ACC112 (cell line): ENCODE measurements around the gene SMCO4.
"Not testable (repeated sequence)": the region's sequence is repeated elsewhere in the genome, so short reads cannot be mapped to it uniquely, and the experiment has no call there.

Experiments used
- H2AFZ ChIP-seq: fragments of 200-600 bp; sonication (generic); one replicate; pipeline ENCODE4 v1.6.0; 2017; ENCODE audit warnings: antibody characterized with exemption, low read length; ENCODE audit not compliant: unreplicated experiment
- H3K27ac ChIP-seq: fragments of 200-600 bp; sonication (generic); 2 replicates; pipeline ENCODE4 v1.5.1; 2014; ENCODE audit warnings: low read depth, mild to moderate bottlenecking, antibody characterized with exemption, low read length, moderate library complexity
- H3K27me3 ChIP-seq: fragments of 200-600 bp; sonication (generic); 2 replicates; pipeline ENCODE4 v1.6.1; 2014; ENCODE audit warnings: mild to moderate bottlenecking, antibody characterized with exemption, low read length, moderate library complexity, mixed read lengths; ENCODE audit not compliant: insufficient read depth
- H3K36me3 ChIP-seq: fragments of 200-600 bp; sonication (generic); 2 replicates; pipeline ENCODE4 v1.6.1; 2016; ENCODE audit warnings: mild to moderate bottlenecking, antibody characterized with exemption, low read length, moderate library complexity, mixed read lengths; ENCODE audit not compliant: insufficient read depth
- H3K4me1 ChIP-seq: fragments of 200-600 bp; sonication (generic); one replicate; pipeline ENCODE4 v1.6.1; 2016; ENCODE audit warnings: low read length, mixed read lengths; ENCODE audit not compliant: insufficient read depth, unreplicated experiment, control insufficient read depth
- H3K4me3 ChIP-seq: fragments of 200-600 bp; sonication (generic); 2 replicates; pipeline ENCODE4 v1.5.1; 2014; ENCODE audit warnings: mild to moderate bottlenecking, low read depth, low read length
- H3K79me2 ChIP-seq: fragments of 200-600 bp; sonication (generic); one replicate; pipeline ENCODE4 v1.6.0; 2016; ENCODE audit warnings: low read length; ENCODE audit not compliant: control insufficient read depth, unreplicated experiment, insufficient read depth

The SMCO4 gene

DNA sequence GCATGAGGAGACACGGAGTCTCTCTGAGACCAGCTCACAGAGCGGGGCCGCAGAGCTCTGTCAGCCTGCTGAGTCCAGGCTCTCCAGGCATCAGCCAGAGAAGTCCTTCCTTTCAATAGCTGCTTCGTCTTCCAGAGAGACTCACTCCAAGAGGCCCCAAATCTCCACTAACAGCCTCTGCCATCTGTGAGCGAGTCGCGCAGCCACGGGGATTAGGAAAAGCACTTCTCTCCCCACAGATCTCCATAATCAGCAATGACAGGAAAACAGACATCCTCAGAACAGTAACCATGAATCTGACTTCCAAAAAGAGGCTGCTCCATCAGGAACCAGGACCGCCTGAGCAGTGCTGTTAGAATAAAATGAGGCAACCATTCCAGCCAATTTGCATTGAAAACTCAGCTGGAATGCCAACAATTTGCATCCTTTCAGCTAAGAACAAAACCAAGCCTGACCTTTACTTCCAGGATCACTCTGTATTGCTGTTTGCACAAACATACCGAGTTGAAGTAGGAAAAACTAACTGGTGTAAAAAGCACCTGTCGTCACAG lies 65.4 kb downstream of the SMCO4 start:
- H3K27me3 ChIP-seq = no peaks in the 10 kb centered on the region
- H3K79me2 ChIP-seq = no peaks in the 10 kb centered on the region
- H3K36me3 ChIP-seq = no peaks in the 10 kb centered on the region
- H3K27ac ChIP-seq = no peak overlapping the region
- no peak overlapping the region for H2AFZ ChIP-seq
- H3K4me1 ChIP-seq = no peaks in the 10 kb centered on the region
- no peak overlapping the region for H3K4me3 ChIP-seq

- Histone ChIP-seq H3K4me1 (no peaks in the 10 kb centered on the region), H3K36me3 (no peaks in the 10 kb centered on the region), H3K79me2 (no peaks in the 10 kb centered on the region), H3K4me3 (no peak overlapping the region), H3K27me3 (no peaks in the 10 kb centered on the region), H3K27ac (no peak overlapping the region), H2AFZ (no peak overlapping the region)
These were observed 66.4 kb downstream of the SMCO4 start for GRCh38 chr11:93476796-93477195.

GRCh38 chr11:93474123-93474522 lies 69.1 kb downstream of the SMCO4 start:
- Histone ChIP-seq H3K27me3 (no peaks in the 10 kb centered on the region; the same call in 1 of the 2 replicates), H3K36me3 (no peaks in the 10 kb centered on the region), H3K4me3 (no peak overlapping the region), H3K79me2 (no peaks in the 10 kb centered on the region), H3K4me1 (no peaks in the 10 kb centered on the region), H2AFZ (no peak overlapping the region), H3K27ac (no peak overlapping the region)

DNA sequence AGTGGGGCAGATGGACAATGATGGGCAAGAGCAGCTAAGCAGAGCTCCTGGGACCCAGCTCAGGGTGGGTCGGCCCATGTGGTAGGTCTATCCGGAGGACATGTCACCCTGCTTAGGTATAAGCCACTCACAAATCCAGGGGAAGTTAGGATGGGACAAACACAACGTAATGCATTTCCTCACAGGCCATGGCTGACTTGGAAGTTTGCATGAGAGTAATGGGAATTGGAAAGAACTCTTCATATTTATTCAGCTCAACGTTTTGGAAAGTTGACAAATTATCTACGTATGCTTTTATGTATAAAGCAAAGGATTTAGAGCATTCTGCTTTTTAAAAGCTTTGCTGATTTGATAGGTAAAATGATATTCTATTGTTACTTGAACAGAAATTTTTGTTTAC lies 74.9 kb downstream of the SMCO4 start:
- Histone ChIP-seq H3K4me3 (no peak overlapping the region), H3K27me3 (no peaks in the 10 kb centered on the region; the same call in 1 of the 2 replicates), H3K79me2 (no peaks in the 10 kb centered on the region), H3K4me1 (no peaks in the 10 kb centered on the region), H3K36me3 (no peaks in the 10 kb centered on the region), H3K27ac (no peak overlapping the region), H2AFZ (no peak overlapping the region)

GRCh38 chr11:93467054-93467453 lies 76.1 kb downstream of the SMCO4 start:
- Histone ChIP-seq H3K27ac (no peak overlapping the region), H2AFZ (no peak overlapping the region), H3K36me3 (no peaks in the 10 kb centered on the region), H3K4me1 (no peaks in the 10 kb centered on the region), H3K79me2 (no peaks in the 10 kb centered on the region), H3K4me3 (no peak overlapping the region), H3K27me3 (no peaks in the 10 kb centered on the region; the same call in 1 of the 2 replicates)

GRCh38 chr11:93464927-93465540 lies 78.2 kb downstream of the SMCO4 start:
- Histone ChIP-seq H3K27ac (no peak overlapping the region), H3K27me3 (no peaks in the 10 kb centered on the region; the same call in 1 of the 2 replicates), H3K36me3 (no peaks in the 10 kb centered on the region), H3K4me1 (no peaks in the 10 kb centered on the region), H2AFZ (no peak overlapping the region), H3K79me2 (no peaks in the 10 kb centered on the region), H3K4me3 (no peak overlapping the region)

GRCh38 chr11:93463666-93464065 lies 79.5 kb downstream of the SMCO4 start:
- not testable (repeated sequence) for H3K27ac ChIP-seq, H3K79me2 ChIP-seq, H3K4me3 ChIP-seq, H3K27me3 ChIP-seq, H3K4me1 ChIP-seq, H2AFZ ChIP-seq, H3K36me3 ChIP-seq

- no peak overlapping the region for H3K27ac ChIP-seq
- H2AFZ ChIP-seq = no peak overlapping the region
- no peak overlapping the region for H3K4me3 ChIP-seq
- no peaks in the 10 kb centered on the region for H3K4me1 ChIP-seq
- no peaks in the 10 kb centered on the region for H3K79me2 ChIP-seq
- H3K36me3 ChIP-seq = no peaks in the 10 kb centered on the region
- H3K27me3 ChIP-seq = no peaks in the 10 kb centered on the region
These were observed 84.9 kb downstream of the SMCO4 start for GRCh38 chr11:93458286-93458685.

DNA sequence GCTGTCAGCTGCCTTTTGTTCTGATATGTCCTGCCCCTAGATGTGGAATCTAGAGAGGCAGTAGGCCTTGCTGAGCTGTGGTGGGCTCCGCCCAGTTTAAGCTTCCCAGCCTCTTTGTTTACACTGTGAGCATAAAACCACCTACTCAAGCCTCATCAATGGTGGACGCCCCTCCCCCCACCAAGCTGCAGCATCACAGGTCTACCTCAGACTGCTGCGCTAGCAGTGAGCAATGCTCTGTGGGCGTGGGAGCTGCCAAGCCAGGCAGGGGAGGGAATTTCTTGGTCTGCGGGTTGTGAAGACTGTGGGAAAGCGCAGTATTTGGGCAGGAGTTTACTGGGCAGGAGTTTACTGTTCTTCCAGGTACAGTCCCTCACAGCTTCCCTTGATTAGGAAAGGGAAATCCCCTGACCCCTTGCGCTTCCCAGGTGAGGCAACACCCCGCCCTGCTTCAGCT lies 98.5 kb downstream of the SMCO4 start:
- Histone ChIP-seq H3K4me3 (no peak overlapping the region), H3K79me2 (no peaks in the 10 kb centered on the region), H3K4me1 (no peaks in the 10 kb centered on the region), H2AFZ (no peak overlapping the region), H3K36me3 (no peaks in the 10 kb centered on the region), H3K27ac (no peak overlapping the region), H3K27me3 (no peaks in the 10 kb centered on the region)

GRCh38 chr11:93443232-93443631 lies 100.0 kb downstream of the SMCO4 start:
- H3K36me3 ChIP-seq, H3K4me3 ChIP-seq, H3K27ac ChIP-seq, H3K4me1 ChIP-seq, H3K79me2 ChIP-seq, H3K27me3 ChIP-seq, H2AFZ ChIP-seq: not testable (repeated sequence)

DNA sequence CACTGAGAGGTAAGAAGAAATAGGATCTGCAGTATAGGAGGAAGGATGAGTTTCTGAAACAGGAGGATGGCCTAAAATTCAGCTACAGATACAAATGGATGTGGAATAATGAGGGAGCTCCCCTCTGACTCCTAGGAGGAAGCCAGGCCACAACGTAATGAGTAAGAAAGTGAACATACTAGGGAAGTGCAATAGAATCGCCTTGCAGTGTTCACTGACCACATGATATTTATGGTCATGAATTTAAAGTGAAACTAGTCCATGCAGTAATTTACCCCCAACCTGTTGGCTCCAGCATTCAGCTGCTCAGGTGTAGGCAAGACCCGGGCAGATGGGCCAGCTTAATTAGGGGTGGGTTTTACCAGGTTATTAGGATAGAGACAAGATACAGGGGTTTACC lies 110.9 kb downstream of the SMCO4 start:
- H3K79me2 ChIP-seq = no peaks in the 10 kb centered on the region
- H3K36me3 ChIP-seq = no peaks in the 10 kb centered on the region
- no peak overlapping the region for H2AFZ ChIP-seq
- no peak overlapping the region for H3K27ac ChIP-seq
- no peaks in the 10 kb centered on the region for H3K4me1 ChIP-seq
- no peaks in the 10 kb centered on the region for H3K27me3 ChIP-seq
- no peak overlapping the region for H3K4me3 ChIP-seq
